HG02623 (cell line): ENCODE data around the gene HENMT1.
"Not testable (repeated sequence)": the region's sequence is repeated elsewhere in the genome, so short reads cannot be mapped to it uniquely, and the experiment has no call there.

Source experiments
- ATAC-seq: cut with Tn5 transposase; IDR thresholded peaks from one replicate; pipeline ENCODE4 v1.9.1; 2021; ENCODE audit warnings: moderate library complexity; ENCODE audit not compliant: unreplicated experiment

The HENMT1 gene

DNA sequence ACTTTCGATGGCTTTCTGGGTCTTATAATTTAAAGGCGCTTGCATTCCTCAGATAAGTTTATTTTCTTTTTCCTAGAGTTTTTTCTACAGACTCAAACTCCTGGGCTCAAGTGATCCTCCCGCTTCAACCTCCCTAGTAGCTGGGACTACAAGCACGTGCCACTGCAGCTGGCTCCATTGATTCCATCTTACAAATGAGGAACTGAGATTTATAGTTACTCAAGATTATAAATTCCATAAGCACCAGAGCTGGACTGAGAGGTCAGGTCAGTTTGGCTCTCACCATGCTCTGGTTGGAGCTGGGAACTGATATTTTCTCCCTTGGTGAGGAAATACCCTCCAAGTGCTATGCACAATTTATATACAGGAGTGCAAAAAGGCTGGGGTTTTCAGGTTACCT lies 17.8 kb upstream of the HENMT1 start:
- no peak for ATAC-seq

DNA sequence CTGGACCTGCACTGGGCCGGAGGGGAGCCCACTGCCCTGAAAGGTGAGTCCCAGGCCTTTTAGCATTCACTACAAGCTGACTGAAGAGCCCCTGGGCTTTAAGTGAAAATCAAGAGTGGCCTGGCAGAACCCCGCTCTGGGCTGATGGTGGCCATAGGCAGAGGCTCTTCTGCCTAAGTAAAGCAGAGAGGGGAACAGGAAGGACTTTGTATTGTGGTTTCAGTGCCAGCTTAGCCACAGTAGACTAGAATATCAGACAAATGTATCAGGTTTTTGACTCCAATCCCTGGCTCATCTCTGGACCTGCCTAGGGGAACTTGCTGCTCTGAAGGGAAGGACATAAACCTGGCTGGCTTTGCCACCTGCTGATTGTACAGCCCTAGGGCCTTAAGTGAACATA lies 10.2 kb upstream of the HENMT1 start:
- no peak for ATAC-seq

DNA sequence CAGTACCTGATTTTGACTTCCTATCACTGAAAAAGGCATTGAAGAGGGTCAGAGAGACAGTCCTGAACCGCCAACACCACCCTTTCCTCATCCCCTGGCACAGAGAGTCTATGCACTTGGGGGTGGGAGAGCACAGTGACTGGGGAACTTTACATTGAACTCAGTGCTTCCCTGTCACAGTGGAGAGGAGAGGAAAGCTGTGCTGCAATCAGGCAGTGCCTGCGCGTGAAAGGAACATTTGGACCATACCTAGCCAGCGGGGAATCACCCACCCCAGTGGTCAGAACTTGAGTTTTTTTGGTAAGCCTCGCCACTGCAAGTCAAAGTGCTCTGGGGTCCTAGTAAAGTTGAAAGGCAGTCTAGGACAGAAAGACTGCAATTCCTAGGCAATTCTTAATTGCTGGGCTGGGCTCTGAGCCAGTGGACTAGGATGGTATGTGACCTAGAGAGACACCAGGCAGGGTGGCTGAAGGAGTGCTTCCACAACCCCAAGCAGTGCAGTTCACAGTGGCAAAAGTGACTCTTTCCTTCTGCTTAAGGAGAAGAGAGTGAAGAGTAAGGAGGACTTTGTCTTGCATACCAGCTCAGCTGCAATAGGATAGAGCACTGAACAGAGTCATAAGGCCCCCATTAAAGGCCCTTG lies 9.4 kb upstream of the HENMT1 start:
- ATAC-seq = no peak

DNA sequence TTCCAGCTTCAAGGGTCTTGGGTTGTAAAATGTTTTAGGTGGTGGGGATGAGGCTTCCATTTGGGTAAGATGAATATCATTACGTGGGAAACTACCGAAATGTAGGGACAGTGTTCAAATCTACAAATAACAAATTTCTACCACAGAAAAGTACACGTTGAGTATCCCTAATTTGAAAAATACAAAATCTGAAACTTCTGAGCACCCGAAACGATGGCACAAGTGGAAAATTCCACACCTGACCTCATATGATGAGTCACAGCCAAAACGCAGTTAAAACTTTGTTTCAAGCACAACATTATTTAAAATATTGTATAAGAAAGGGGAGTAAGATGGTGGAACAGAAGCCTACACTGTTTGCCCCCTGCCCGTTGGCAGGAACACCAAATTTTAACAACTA lies 8.8 kb upstream of the HENMT1 start:
- ATAC-seq = no peak

DNA sequence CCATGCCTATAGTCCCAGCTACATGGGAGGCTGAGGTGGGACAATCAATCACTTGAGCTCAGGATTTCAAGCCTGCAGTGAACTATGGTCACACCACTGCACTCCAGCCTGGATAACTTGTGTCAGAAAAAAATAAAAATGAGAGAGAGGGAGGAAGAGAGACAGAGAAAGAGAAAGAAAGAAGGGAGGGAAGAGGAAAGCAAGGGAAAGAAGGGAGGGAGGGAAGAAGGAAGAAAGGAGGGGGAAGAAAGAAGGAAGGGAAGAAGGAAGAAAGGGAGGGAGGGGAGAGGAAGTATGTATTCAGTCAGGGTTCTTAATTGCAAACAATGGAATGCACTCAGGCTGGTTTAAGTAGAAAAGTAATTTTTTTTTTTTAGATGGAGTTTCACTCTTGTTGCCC lies 7.9 kb upstream of the HENMT1 start:
- ATAC-seq = no peak

DNA sequence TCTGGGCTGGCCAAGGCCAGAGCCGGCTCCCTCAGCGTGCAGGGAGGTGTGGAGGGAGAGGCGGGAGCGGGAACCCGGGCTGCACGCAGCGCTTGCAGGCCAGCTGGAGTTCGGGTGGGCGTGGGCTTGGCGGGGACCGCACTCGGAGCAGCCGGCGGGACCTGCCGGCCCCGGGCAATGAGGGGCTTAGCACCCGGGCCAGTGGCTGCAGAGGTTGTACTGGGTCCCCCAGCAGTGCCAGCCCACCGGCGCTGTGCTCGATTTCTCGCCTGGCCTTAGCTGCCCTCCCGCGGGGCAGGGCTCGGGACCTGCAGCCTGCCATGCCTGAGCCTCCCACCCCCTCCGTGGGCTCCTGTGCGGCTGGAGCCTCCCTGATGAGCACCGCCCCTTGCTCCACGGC lies 6.5 kb upstream of the HENMT1 start:
- not testable (repeated sequence) for ATAC-seq

DNA sequence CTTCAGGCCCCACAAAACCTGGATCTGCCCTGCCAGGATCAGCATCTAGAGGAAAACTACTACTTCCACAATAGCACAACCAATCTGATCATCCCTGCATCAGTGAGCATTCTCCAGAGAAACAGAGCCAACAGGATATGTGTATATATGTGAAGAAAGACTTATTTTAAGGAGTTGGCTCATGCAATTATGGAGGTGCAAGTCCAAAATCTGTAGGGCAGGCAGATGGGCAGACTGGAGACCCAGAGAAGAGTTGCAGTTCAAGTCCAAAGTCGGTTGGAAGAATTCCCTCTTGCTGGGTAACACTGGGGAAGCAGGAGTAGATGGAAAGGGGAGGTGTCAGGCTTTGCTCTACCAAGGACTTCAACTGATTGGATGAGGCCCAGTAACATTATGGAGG lies 4.9 kb upstream of the HENMT1 start:
- no peak for ATAC-seq

DNA sequence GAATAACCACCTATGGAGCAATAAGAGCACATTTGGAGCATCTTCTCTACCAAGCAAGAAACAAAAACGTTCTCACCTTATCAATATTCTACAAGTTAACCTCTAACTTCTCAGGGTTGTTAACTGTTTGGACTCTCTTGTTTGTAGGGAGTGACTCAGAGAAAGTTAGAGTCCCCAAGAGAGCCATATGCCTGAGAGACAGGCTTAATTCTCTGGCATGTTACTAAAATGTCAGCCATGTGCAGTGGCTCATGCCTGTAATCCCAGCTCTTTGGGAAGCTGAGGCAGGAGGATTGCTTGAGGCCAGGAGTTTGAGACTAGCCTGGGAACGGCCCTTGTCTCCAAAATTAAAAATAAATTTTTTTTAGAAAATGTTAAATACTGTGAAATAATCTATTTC lies 4.2 kb upstream of the HENMT1 start:
- ATAC-seq = no peak

DNA sequence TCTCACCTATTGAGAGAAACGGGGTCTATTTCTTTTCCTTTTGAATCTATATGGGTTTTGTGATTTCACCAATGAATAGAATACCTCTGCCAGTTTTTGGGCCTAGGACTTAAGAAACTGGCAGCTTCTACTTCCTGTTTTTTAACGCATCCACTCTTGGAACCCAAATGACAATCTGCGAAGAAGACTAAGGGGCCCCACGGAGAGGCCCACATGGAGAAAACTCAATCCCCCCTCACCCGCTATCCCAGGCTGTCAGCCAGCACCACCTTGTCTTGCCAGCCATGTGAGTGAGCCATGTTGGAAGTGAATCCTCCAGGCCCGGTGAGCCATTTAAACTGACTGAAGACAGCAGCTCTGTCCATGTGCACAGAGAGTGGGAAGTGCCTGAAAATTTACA lies 3.6 kb upstream of the HENMT1 start:
- ATAC-seq = no peak

DNA sequence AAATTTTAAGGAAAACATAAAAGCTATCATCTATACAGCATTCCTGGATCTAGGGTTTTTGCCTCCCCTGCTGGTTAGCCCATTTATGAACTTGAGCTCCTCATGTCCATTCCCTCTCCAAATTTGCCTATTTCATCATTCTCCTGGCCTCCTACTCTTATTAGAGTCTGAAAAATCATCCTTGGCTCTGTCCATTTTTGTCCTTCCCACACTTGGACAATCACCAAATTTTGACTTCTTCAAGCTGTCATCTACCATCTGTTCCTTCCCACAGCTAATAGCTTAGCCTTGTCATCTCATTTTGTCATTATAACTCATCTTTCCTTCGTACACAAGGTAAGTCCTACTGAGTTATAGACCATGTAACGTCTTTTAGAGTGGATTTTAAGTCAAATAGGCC lies 2.2 kb upstream of the HENMT1 start:
- ATAC-seq = no peak

DNA sequence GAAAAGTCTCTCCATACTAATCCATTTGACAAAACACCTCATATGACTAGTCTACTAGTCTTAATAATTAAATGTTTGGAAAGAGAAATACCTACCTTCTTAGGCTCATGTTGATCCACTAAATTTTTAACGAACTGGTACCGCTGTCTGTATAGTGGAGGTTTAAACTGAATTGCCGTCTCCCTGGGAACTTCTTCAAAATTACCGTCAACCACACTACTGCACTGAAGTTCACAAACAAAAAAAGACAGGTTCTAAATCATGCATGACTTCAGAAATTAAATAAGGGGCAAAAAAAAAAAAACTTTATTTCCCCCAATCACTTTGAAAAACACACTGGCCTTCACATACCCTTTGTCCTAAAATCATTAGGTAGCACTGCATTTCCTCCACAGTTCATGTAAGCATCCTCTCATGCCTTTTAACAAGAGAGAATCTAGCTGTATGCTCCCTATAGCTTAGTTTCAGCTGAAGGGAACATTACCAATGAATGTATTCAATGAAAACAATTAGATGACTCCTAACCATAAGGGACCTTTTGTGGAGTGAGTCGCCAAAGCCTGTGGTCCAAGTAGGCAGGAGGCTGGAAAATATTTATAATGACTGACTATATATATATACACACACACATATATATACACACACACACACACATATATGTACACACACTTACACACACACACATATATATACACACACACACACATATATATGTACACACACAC lies 3.4 kb downstream of the HENMT1 start:
- ATAC-seq = no peak

DNA sequence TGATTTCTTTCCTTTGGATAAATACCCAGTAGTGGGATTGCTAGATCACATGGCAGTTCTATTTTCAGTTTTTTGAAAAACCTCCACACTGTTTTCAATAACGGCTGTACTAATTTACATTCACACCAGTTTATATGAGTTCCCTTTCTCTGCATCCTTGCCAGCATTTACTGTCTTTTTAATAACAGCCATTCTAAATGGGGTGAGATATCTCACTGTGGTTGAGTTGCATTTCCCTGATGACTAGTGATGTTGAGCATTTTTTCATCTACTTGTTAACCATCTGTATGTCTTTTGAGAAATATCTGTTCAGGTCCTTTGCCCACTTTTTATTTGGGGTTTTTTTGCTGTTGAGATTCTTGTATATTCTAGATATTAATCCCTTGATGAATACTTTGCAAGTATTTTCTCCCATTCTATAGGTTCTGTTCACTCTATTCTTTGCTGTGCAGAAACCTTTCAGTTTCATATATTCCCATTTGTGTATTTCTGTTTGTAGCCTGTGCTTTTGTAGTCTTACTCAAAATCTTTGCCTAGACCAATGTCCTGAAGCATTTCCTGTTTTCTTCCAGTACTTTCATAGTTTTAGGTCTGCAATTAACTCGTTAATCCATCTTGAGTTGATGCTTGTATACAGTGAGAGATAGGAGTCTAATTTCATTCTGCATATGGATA lies 7.3 kb downstream of the HENMT1 start:
- no peak for ATAC-seq

DNA sequence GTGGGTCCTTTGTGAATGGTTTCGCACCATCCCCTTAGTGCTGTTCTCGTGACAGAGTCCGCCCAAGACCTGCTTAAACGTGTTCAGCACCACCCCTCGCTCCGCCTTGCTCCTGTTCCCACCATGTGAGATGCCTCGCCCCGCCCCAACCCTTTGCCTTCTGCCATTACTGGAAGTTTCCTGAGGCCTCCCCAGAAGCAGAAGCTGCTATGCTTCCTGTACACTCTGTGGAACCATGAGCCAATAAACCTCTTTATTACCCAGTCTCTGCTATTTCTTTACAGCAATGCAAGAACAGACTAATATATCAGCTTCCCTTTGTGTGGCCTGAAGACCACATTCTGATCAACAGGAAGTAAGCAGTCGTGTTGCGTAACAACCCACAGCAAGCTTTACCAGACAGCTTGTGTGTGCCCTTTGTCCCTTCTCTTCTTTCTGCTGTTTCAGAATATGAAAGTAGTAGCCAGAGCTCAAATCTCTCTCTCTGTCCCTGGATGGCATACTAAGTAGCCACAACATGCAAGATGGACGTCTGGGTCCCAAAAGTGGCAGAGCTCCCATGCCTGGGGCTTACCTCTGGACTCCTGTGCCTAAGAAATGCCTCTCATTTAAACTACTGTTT lies 14.1 kb downstream of the HENMT1 start:
- no peak for ATAC-seq

DNA sequence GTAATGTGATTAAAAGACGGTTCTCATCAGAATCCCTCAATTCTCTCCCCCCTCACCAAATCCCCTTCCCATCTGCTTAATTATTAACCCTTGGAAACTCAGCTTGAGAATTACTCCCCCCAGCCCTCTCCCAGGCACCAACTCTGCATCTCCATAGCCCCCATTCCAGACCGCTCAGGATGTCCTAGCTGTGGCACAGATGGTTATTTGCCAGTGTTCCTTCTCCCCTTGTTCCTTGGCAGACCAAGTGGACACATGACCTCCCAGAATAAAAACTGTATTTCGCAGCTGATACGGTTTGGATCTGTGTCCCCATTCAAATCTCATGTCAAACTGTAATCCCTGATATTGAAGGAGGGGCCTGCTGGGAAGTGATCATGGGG lies 14.6 kb downstream of the HENMT1 start:
- ATAC-seq = no peak

DNA sequence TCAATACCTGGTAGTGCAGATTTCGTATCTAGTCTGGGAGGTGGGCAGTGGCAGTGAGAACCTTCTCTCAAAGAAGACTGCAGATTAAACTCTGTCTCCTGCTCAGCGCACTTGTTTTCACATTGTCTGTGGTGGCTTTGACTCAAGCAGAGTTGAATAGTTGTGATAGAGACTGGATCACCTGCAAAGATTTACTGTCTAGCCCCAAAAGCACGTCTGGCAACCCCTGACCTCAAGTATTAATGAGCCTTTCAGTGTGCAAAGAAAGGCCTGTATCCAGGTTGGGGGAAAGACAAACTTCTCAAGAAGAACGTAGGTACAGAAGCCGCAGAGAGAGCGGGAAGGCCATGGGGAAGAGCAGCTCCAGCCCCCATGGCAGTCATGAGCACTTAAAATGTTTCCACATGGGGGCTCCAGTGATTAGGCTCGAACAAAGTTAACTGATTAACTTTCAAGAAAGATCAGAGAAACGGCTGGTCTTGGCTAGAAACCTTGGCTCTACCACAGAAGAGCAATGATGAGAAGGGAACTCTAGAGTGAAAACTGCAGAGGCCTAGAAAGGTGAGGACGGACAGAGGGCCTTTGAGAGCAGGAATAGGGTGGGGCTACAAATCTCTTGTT lies 15.2 kb downstream of the HENMT1 start:
- ATAC-seq = no peak

DNA sequence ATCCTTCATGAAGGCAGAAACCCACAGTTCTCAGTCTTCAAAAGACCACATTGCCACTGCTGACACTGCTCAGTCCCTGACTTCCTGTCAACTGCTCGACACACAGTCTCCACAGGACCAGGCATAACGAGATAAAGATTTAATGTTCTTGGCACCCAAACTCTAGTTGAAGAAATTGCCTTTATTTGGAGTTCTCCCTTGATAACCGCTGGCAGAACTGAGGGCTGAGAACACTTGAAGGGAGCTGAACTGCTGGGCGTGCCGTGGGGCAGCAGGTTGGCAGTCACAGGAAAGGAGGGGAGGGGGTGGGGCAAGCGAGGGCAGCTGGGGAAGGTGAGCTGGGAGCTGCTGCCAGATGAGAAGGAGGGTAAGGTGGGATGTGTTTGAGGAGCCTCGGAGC lies 15.9 kb downstream of the HENMT1 start:
- ATAC-seq = no peak

DNA sequence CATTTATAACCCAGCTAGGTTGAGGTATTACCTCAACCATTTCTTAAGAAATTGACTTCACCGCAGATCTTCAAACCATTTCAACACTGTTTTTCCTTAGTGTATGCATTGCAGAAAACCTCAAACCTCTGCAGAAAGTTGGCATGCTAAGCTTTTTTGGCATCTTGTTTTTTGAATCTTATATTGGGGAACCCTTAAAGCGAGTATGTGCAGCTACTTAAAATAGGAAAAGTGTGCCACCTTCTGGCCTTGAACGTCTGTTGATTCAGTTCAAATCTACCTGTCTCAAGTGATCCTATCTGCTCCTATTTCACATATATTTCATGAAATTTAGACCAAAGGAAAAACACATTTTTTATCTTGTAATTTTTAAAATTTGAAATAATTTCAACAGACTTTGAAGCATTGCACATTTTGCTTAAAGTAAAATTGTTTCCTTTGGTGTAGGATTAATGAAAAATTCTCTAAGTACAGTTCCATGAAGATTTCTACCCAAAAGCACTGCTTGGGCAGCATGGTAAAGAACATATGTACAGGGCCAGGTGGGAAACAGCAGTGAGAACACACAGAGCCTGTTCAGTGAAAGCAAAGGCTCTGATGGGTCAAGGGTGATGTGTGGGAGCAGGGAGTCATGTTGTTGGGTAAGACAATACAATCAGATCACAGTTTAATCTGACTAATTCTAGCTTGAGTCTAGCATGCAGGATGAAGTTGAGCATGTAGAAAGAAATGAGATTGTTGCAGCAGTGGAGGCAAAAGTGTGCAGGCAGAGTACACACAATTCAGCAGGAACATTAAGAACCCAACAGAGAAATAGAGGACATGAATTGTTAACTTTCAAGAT lies 17.2 kb downstream of the HENMT1 start:
- no peak for ATAC-seq

DNA sequence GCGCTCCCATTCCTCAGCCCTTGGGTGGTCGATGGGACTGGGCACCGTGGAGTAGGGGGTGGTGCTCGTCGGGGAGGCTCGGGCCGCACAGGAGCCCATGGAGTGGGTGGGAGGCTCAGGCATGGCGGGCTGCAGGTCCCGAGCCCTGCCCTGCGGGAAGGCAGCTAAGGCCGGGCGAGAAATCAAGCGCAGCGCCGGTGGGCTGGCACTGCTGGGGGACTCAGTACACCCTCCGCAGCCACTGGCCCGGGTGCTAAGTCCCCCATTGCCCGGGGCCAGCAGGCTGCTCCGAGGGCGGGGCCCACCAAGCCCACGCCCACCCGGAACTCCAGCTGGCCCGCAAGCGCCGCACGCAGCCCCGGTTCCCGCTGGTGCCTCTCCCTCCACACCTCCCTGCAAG lies 20.0 kb downstream of the HENMT1 start:
- ATAC-seq = not testable (repeated sequence)

DNA sequence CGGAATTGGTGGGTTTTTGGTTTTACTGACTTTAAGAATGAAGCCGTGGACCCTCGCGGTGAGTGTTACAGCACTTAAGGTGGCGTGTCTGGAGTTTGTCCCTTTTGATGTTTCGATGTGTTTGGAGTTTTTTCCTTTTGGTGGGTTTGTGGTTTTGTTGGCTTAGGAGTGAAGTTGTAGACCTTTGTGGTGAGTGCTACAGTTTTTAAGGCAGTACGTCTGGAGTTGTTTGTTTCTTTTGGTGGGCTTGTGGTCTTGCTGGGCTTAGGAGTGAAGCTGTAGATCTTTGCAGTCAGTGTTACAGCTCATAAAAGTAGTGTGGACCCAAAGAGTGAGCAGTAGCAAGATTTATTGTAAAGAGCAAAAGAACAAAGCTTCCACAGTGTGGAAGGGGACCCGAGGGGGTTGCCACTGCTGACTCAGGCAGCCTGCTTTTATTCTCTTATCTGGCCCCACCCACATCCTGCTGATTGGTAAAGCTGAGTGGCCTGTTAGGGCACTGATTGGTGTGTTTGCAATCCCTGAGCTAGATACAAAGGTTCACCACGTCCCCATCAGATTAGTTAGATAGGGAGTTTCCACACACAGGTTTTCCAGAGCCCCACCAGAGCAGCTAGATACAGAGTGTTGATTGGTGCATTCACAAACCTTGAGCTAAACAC lies 20.9 kb downstream of the HENMT1 start:
- ATAC-seq = no peak

DNA sequence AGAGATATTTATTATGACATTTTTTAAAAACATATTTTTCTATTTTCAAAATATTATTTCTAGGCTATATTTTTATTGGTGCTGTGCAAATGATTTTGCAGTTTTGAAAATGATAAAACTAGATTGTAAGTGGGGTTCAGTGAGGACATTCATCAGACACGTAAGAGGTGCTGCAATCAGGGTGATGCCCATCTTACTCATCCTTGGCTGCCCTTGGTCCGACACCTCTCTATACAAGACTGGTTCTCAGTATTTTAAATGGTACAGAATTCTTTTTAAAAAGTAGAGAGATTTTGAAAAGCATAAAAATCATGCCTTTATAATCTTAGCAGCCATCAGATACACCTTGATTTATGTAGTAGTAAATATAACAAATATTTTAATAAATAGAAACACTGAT lies 24.0 kb downstream of the HENMT1 start:
- no peak for ATAC-seq
